HUDEP-2 (cell line): ENCODE data around the gene OLAH.
"Not testable (repeated sequence)": the region's sequence is repeated elsewhere in the genome, so short reads cannot be mapped to it uniquely, and the experiment has no call there.

ENCODE experiments used
- DNase-seq, 76 experiments: peaks; one replicate each; lab custom pipeline; 2025; ENCODE audit not compliant: unreplicated experiment in 76 of 76; lab: John Stamatoyannopoulos, UW

The OLAH gene

GRCh38 chr10:15043674-15044073 lies at the start of gene OLAH:
Gene OLAH, plus strand, starts transcription at chr10:15043943. Its CDS starts 3,346 bp downstream, at chr10:15047289.
- DNase-seq: no peak

- DNase-seq: no peak
Measured at GRCh38 chr10:14995964-14996565, 47.7 kb upstream of the OLAH start.

GRCh38 chr10:15013530-15013929 lies 30.2 kb upstream of the OLAH start:
- not testable (repeated sequence) for DNase-seq

GRCh38 chr10:15015451-15015850 lies 28.3 kb upstream of the OLAH start:
- no peak for DNase-seq

GRCh38 chr10:15020966-15021365 lies 22.8 kb upstream of the OLAH start:
- not testable (repeated sequence) for DNase-seq

- not testable (repeated sequence) for DNase-seq
Measured at GRCh38 chr10:15023079-15023478, 20.7 kb upstream of the OLAH start.

GRCh38 chr10:15024017-15025004 lies 19.4 kb upstream of the OLAH start:
- not testable (repeated sequence) for DNase-seq

- not testable (repeated sequence) for DNase-seq
Measured at GRCh38 chr10:15025040-15025439, 18.7 kb upstream of the OLAH start.

GRCh38 chr10:15027741-15028140 lies 16.0 kb upstream of the OLAH start:
- no peak for DNase-seq

GRCh38 chr10:15035385-15036301 lies 8.1 kb upstream of the OLAH start:
- peak in 1 of 76 experiments; percentile 1 for DNase-seq

- no peak for DNase-seq
Measured at GRCh38 chr10:15037691-15038090, 6.1 kb upstream of the OLAH start.

- DNase-seq: no peak
Measured at GRCh38 chr10:15038416-15038815, 5.3 kb upstream of the OLAH start.

GRCh38 chr10:15045380-15045779 lies 1.6 kb downstream of the OLAH start:
- no peak for DNase-seq

- DNase-seq: no peak
Measured at GRCh38 chr10:15046626-15047025, 2.9 kb downstream of the OLAH start.

- DNase-seq: no peak
Measured at GRCh38 chr10:15049533-15049932, 5.8 kb downstream of the OLAH start.

GRCh38 chr10:15052121-15052520 lies 8.4 kb downstream of the OLAH start:
- DNase-seq: no peak

GRCh38 chr10:15053061-15053460 lies 9.3 kb downstream of the OLAH start:
- DNase-seq: no peak

- no peak for DNase-seq
Measured at GRCh38 chr10:15058689-15059088, 14.9 kb downstream of the OLAH start.

GRCh38 chr10:15059914-15060313 lies 16.2 kb downstream of the OLAH start:
- DNase-seq: no peak

GRCh38 chr10:15060638-15061037 lies 16.9 kb downstream of the OLAH start:
- DNase-seq: no peak

- no peak for DNase-seq
Measured at GRCh38 chr10:15067154-15067553, 23.4 kb downstream of the OLAH start.
